H9 (cell line): Measurements from ENCODE around the gene PLCB1. TPM values are rescaled to one million over a fixed set of nuclear protein-coding genes. Genes with fewer than 3 reads are reported as not detected.

Experiments
- DNase-seq: peaks from one replicate; pipeline ENCODE4 v3.0.0-alpha.2; 2017
- H2AFZ ChIP-seq: one replicate; pipeline ENCODE4 v1.6.1; 2013; ENCODE audit warnings: mild to moderate bottlenecking, low read length, control low read depth, moderate library complexity
- H2AK5ac ChIP-seq: 2 replicates; pipeline ENCODE4 v1.6.1; 2013; ENCODE audit warnings: low read length, control low read depth, mixed read lengths; ENCODE audit not compliant: insufficient read length
- H2BK120ac ChIP-seq: one replicate; pipeline ENCODE4 v1.6.1; 2013; ENCODE audit warnings: low read depth, mild to moderate bottlenecking, low read length, control low read depth, inconsistent platforms; ENCODE audit not compliant: poor library complexity, severe bottlenecking
- H2BK12ac ChIP-seq: 2 replicates; pipeline ENCODE4 v1.6.1; 2013; ENCODE audit warnings: low read length, control low read depth, mixed read lengths, low read depth; ENCODE audit not compliant: insufficient read length
- H2BK15ac ChIP-seq: 2 replicates; pipeline ENCODE4 v1.6.1; 2013; ENCODE audit warnings: low read depth, low read length, control low read depth
- H2BK20ac ChIP-seq: one replicate; pipeline ENCODE4 v1.6.1; 2013; ENCODE audit warnings: low read depth, mild to moderate bottlenecking, low read length, control low read depth, inconsistent platforms; ENCODE audit not compliant: poor library complexity, severe bottlenecking
- H2BK5ac ChIP-seq: 2 replicates; pipeline ENCODE4 v1.6.1; 2013; ENCODE audit warnings: low read length, control low read depth, mixed read lengths; ENCODE audit not compliant: insufficient read length
- H3K14ac ChIP-seq: 2 replicates; pipeline ENCODE4 v1.6.1; 2013; ENCODE audit warnings: low read length, control low read depth; ENCODE audit not compliant: insufficient read depth
- H3K18ac ChIP-seq: 2 replicates; pipeline ENCODE4 v1.6.1; 2013; ENCODE audit warnings: low read depth, mild to moderate bottlenecking, mixed read lengths, low read length, control low read depth; ENCODE audit not compliant: insufficient read length
- H3K23ac ChIP-seq: 2 replicates; pipeline ENCODE4 v1.6.1; 2013; ENCODE audit warnings: low read length, control low read depth, mixed read lengths, low read depth; ENCODE audit not compliant: insufficient read length
- H3K23me2 ChIP-seq: 2 replicates; pipeline ENCODE4 v1.6.1; 2013; ENCODE audit warnings: low read depth, mild to moderate bottlenecking, mixed read lengths, low read length, control low read depth; ENCODE audit not compliant: insufficient read length, poor library complexity, severe bottlenecking
- H3K27ac ChIP-seq: 2 replicates; pipeline ENCODE4 v1.5.1; 2013; ENCODE audit warnings: low read length, control low read depth, mixed read lengths, low read depth; ENCODE audit not compliant: insufficient read length
- H3K27me3 ChIP-seq: 2 replicates; pipeline ENCODE4 v1.6.1; 2013; ENCODE audit warnings: low read length, control low read depth, inconsistent platforms; ENCODE audit not compliant: insufficient read depth
- H3K4ac ChIP-seq: 2 replicates; pipeline ENCODE4 v1.6.1; 2013; ENCODE audit warnings: low read depth, mild to moderate bottlenecking, control low read depth, inconsistent platforms, low read length, moderate library complexity
- H3K4me1 ChIP-seq: 2 replicates; pipeline ENCODE4 v1.6.1; 2013; ENCODE audit warnings: low read length, control low read depth, inconsistent platforms; ENCODE audit not compliant: insufficient read depth
- H3K4me2 ChIP-seq: 2 replicates; pipeline ENCODE4 v1.6.1; 2013; ENCODE audit warnings: low read length, control low read depth, mixed read lengths; ENCODE audit not compliant: insufficient read length, insufficient read depth
- H3K56ac ChIP-seq: 2 replicates; pipeline ENCODE4 v1.6.1; 2013; ENCODE audit warnings: low read depth, mild to moderate bottlenecking, mixed read lengths, low read length, control low read depth; ENCODE audit not compliant: insufficient read length
- H3K79me1 ChIP-seq: 2 replicates; pipeline ENCODE4 v1.6.1; 2013; ENCODE audit warnings: low read depth, mild to moderate bottlenecking, moderate library complexity, low read length, control low read depth, inconsistent platforms; ENCODE audit not compliant: insufficient read depth, poor library complexity, severe bottlenecking
- H3K79me2 ChIP-seq: 2 replicates; pipeline ENCODE4 v1.6.1; 2013; ENCODE audit warnings: low read length, control low read depth, inconsistent platforms; ENCODE audit not compliant: insufficient read depth
- H3K9ac ChIP-seq: 2 replicates; pipeline ENCODE4 v1.6.1; 2013; ENCODE audit warnings: low read length, control low read depth, mixed read lengths; ENCODE audit not compliant: insufficient read length; ENCODE audit errors: extremely low read depth
- H3K9me3 ChIP-seq: one replicate; pipeline ENCODE4 v1.6.1; 2013; ENCODE audit warnings: low read depth, low read length, inconsistent platforms; ENCODE audit not compliant: control insufficient read depth
- H3T11ph ChIP-seq: one replicate; pipeline ENCODE4 v1.6.1; 2013; ENCODE audit warnings: mild to moderate bottlenecking, low read length, control low read depth, inconsistent platforms
- H4K20me1 ChIP-seq: one replicate; pipeline ENCODE4 v1.6.1; 2013; ENCODE audit not compliant: control insufficient read depth, insufficient read length, insufficient read depth
- H4K5ac ChIP-seq: 2 replicates; pipeline ENCODE4 v1.6.1; 2013; ENCODE audit warnings: low read depth, mild to moderate bottlenecking, mixed read lengths, low read length, control low read depth; ENCODE audit not compliant: insufficient read length
- H4K8ac ChIP-seq: replicated peaks from 2 replicates; pipeline ENCODE4 v1.6.1; 2013; ENCODE audit warnings: low read length, control low read depth, mixed read lengths, low read depth; ENCODE audit not compliant: insufficient read length
- H4K91ac ChIP-seq: 2 replicates; pipeline ENCODE4 v1.6.1; 2013; ENCODE audit warnings: low read depth, mild to moderate bottlenecking, moderate library complexity, mixed read lengths, low read length, control low read depth; ENCODE audit not compliant: insufficient read length
- H3K27ac Mint-ChIP-seq, 3 experiments: 2 replicates in 2 of 3; 3 replicates in 1 of 3; pipeline ENCODE4 v1.8.0; 2020 to 2021; ENCODE audit warnings: mixed read lengths in 3 of 3, mild to moderate bottlenecking in 1 of 3, moderate library complexity in 1 of 3
- H3K27me3 Mint-ChIP-seq: 2 replicates; pipeline ENCODE4 v1.8.0; 2021; ENCODE audit warnings: low read depth, mild to moderate bottlenecking, moderate library complexity, mixed read lengths
- H3K36me3 Mint-ChIP-seq, 3 experiments: 2 replicates in 2 of 3; 3 replicates in 1 of 3; pipeline ENCODE4 v1.8.0; 2020 to 2021; ENCODE audit warnings: low read depth in 3 of 3, mixed read lengths in 3 of 3; ENCODE audit not compliant: insufficient read depth in 1 of 3
- H3K4me1 Mint-ChIP-seq, 2 experiments: 2 replicates each; pipeline ENCODE4 v1.8.0; 2020; ENCODE audit warnings: mixed read lengths in 2 of 2
- H3K4me3 Mint-ChIP-seq, 2 experiments: 2 replicates in 1 of 2; 3 replicates in 1 of 2; pipeline ENCODE4 v1.8.0; 2020 to 2021; ENCODE audit warnings: mild to moderate bottlenecking in 2 of 2, mixed read lengths in 2 of 2, moderate library complexity in 1 of 2
- H3K9me3 Mint-ChIP-seq, 2 experiments: 2 replicates in 1 of 2; 3 replicates in 1 of 2; pipeline ENCODE4 v1.8.0; 2020; ENCODE audit warnings: mild to moderate bottlenecking in 2 of 2, mixed read lengths in 2 of 2, moderate library complexity in 1 of 2
- CTCF ChIP-seq: fragments of 200-600 bp; sonication (generic); conservative IDR thresholded peaks from 3 replicates; pipeline ENCODE4 v1.8.0; 2021; ENCODE audit warnings: antibody characterized with exemption, mild to moderate bottlenecking
- WGBS: extraction: QIAGEN DNeasy Blood & Tissue Kit; methylation state at CpG from one replicate; pipeline ENCODE4 v1.1.7; 2013; ENCODE audit warnings: missing lambda C conversion rate, low lambda C conversion rate, mixed read lengths; ENCODE audit not compliant: insufficient read length; ENCODE audit errors: extremely low coverage; 5-methylcytosine and 5-hydroxymethylcytosine counted together
- total RNA-seq: library from RNA; stranded (reverse); gene quantifications from 2 replicates; pipeline ENCODE4 v1.2.1, GENCODE V29; 2021

Gene PLCB1
- total RNA-seq, 1 experiment from 2014 or later: 11.5 TPM

- Histone ChIP-seq H2BK5ac (no peak overlapping the region), H4K5ac (no peak overlapping the region), H3K9me3 (no peaks in the 10 kb centered on the region), H3T11ph (no peak overlapping the region), H2BK12ac (no peak overlapping the region), H3K9ac (no peak overlapping the region), H3K23ac (no peak overlapping the region), H3K56ac (no peak overlapping the region), H2BK15ac (no peak overlapping the region), H3K27me3 (no peaks in the 10 kb centered on the region), H4K20me1 (no peaks in the 10 kb centered on the region), H3K4me2 (no peak overlapping the region), H2BK20ac (no peak overlapping the region), H3K79me2 (no peaks in the 10 kb centered on the region), H3K79me1 (no peaks in the 10 kb centered on the region), H3K23me2 (no peaks in the 10 kb centered on the region), H2AK5ac (no peak overlapping the region), H4K8ac (no peak overlapping the region), H3K4ac (no peak overlapping the region), H3K4me1 (no peaks in the 10 kb centered on the region; the same call in 1 of the 2 replicates), H2AFZ (no peak overlapping the region), H3K27ac (no peak overlapping the region), H4K91ac (no peak overlapping the region), H3K14ac (no peak overlapping the region), H2BK120ac (no peak overlapping the region), H3K18ac (no peak overlapping the region)
- H3K4me3 Mint-ChIP-seq: no peak overlapping the region
- DNase-seq: no peak
- H3K27ac Mint-ChIP-seq: no peak overlapping the region
- TF ChIP-seq CTCF: no peak
- no CpG with 5 or more reads among the region's 2 CpGs for WGBS
- H3K9me3 Mint-ChIP-seq: peaks cover 7 to 14% of the 10 kb centered on the region in 2 experiments; a peak in 4 of 5 replicates
- H3K27me3 Mint-ChIP-seq: no peaks in the 10 kb centered on the region; the same call in 1 of the 2 replicates
- H3K36me3 Mint-ChIP-seq: peaks cover 0 to 4% (median 4%) of the 10 kb centered on the region in 3 experiments; a peak in 3 of 7 replicates
- H3K4me1 Mint-ChIP-seq: peaks cover 0 to 4% of the 10 kb centered on the region in 2 experiments; a peak in 2 of 4 replicates
These were observed 436.0 kb downstream of the PLCB1 start for GRCh38 chr20:8568075-8568474.
